HG03103 (cell line): ENCODE data around the gene CALR3.
A peak's percentile ranks its signal among the peaks of the same experiment; 100 is the strongest.
"Not testable (repeated sequence)": the region's sequence is repeated elsewhere in the genome, so short reads cannot be mapped to it uniquely, and the experiment has no call there.

Experiments used
- ATAC-seq: cut with Tn5 transposase; IDR thresholded peaks from one replicate; pipeline ENCODE4 v1.9.1; 2021; ENCODE audit warnings: low read depth; ENCODE audit not compliant: unreplicated experiment

Gene CALR3

DNA sequence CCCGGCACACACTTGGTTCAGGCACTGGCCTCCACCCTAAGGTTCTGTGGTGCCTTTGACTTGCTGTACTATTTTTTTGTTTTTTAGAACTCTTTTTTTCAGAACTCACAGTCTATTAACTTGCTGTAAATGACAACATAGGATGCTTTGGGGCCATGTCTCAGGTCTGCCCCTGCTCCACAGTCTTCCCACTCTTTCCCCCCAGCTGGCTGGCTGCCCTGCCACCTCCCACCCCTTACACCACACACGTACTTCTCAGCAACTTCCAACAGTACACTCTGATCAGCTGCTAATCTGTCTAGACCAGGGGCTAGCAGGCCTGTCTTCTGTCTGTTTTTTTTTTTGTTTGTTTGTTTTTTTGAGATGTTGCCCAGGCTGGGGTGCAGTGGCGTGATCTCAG is 8.3 kb upstream of the CALR3 start:
- ATAC-seq = no peak

DNA sequence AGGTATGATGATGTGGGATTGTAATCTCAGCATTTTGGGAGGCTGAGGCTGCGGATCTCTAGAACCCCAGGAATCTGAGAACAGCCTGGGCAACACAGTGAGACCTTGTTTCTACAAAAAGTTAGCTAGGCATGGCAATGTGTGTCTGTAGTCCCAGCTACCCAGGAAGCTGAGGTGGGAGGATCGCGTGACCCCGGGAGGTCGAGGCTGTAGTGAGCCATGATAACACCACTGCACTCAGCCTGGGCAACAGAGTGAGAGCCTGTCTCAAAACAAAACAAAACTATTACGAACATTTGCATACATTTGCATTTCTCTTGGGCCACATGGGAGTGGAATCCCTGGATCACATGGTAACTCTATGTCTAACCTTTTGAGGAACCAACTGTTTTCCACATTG is 1.9 kb upstream of the CALR3 start:
- no peak for ATAC-seq

DNA sequence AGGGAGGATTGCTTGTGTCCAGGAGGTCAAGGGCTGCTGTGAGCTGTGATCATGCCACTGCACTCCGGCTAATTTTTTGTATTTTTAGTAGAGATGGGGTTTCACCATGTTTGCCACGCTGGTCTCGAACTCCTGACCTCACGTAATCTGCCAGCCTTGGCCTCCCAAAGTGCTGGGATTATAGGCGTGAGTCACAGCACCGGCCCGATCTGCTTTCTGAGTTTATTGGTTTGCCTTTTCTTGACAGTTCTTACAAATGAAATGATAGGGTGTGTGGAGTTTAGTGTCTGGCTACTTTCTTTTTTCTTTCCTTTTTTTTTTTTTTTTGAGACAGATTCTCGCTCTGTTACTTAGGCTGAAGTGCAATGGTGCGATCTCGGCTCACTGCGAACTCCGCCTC is 1.1 kb upstream of the CALR3 start:
- no peak for ATAC-seq

DNA sequence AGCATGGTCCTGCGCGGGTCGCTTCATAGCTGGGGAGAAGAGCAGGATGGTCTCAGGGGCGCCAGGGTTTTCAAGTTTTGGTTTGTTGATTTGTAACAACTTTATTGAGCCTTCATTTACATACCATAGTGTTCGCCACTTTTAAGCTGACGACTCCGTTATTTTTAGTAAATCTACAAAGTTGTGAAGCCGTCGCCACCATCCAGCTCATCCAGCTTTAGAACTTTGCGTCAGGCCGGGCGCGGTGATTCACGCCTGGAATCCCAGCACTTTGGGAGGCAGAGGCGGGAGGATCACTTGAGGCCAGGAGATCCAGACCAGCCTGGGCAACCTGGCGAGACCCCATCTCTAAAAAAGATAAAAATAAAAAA is 631 bp upstream of the CALR3 start:
- no peak for ATAC-seq

DNA sequence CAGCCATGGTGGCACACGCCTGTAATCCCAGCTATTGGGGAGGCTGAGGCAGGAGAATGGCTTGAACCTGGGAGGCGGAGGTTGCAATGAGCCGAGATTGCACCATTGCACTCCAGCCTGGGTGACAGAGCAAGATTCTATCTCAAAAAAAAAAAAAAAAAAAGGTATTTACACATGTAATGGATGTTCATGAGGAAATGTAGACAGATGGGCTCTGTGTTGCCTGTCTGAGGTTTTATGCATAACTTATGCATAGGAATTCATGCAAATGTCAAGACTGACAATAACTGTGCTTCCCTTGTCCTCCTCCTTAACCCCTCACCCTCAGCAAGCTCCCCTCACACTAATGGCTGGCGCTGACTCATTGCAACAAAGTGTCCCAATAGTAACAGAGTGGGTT is 9.5 kb downstream of the CALR3 start:
- not testable (repeated sequence) for ATAC-seq

DNA sequence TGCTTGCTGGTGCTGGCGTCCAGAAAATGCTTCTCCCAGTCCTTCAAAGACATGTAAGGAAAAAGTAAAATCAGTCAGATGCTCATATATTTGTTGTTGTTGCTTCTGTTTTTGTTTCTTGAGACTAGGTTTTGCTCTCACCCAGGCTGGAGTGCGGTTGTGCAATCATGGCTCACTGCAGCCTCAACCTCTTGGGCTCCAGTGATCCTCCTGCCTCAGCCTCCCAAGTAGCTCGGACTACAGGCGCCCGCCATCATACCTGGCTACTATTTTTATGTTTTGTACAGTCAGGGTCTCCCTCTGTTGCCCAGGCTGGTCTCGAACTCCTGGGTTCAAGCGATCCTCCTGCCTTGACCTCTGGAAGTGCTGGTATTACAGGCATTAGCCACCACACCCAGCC is 13.2 kb downstream of the CALR3 start:
- no peak for ATAC-seq

DNA sequence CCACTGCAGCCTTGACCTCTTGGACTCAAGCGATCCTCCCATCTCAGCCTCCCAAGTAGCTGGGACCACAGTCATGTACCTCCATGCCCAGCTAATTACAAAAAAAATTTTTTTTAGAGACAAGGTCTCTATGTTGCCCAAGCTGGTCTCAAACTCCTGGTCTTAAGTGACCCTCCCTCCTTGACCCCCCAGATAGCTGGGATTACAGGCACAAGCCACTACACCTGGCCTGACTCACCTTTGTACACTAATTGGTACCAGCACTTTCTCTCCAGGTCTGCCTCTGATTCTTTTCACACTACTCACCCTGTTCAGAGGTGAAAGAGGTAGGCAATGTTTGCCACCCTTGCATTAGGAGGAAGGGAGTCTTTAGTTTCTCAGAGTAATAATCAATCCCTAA is 18.7 kb downstream of the CALR3 start:
- no peak for ATAC-seq

DNA sequence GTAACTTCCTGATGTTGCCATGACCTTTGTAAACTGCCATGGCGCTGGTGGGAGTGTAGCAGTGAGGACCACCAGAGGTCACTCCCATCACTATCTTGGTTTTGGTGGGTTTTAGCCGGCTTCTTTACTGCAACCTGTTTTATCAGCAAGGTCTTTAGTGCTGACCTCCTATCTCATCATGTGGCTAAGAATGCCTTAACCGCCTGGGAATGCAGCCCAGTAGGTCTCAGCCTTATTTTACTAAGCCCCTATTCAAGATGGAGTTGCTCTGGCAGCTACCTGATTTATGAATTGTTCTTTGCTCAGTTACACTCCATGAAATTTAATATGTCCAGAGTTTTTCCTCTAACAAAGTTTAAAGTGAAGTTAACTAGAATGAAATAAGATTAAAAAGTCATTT is 19.6 kb downstream of the CALR3 start:
- no peak for ATAC-seq

DNA sequence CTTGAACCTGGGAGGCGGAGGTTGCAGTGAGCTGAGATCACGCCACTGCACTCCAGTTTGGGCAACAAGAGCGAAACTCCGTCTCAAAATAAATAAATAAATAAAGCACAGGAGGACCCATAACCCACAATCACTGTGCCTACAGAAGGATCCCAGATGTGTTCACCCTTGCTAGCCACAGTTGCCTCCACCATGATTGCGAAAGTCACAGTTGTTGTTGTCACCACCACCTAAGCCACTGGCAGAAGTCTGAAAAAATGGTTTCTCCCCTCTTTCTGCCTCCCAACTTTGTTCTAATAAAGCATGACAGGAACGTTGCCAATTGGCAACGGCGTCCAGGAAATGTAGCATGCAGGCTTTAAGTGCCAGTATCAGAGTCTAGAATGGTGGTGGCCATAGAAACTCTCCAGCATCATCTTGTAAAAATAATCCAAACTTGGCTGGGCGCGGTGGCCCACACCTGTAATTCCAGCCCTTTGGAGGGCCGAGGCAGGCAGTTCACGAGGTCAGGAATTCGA is 22.0 kb downstream of the CALR3 start:
- no peak for ATAC-seq

DNA sequence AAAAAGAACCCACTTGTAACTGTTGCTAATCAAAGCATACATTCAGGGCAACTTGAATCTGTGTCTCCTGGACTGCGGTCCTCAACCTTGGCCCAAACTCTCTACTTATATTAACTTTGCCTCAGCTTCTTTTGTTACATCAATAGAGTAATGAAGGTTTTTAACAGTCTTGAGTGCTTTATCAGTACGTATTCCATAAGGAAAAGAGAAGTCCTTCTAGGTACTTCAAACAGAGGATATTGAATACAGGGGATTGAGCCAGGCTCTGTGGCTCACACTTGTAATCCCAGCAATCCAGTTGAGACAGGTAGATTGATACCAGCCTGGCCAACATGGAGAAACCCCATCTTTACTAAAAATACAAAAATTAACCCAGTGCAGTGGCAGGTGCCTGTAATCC is 23.0 kb downstream of the CALR3 start:
- ATAC-seq = no peak

DNA sequence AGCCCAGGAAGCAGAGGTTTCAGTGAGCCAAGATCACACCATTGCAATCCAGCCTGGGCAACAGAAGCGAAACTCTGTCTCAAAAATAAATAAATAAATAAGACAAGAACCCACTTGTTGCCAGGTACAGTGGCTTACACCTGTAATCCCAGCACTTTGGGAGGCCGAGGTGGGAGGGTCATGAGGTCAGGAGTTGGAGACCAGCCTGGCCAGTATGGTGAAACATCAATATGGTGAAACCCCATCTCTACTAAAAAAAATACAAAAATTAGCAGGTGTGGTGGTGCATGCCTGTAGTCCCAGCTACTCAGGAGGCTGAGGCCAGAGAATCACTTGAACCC is 23.4 kb downstream of the CALR3 start:
- ATAC-seq = not testable (repeated sequence)

DNA sequence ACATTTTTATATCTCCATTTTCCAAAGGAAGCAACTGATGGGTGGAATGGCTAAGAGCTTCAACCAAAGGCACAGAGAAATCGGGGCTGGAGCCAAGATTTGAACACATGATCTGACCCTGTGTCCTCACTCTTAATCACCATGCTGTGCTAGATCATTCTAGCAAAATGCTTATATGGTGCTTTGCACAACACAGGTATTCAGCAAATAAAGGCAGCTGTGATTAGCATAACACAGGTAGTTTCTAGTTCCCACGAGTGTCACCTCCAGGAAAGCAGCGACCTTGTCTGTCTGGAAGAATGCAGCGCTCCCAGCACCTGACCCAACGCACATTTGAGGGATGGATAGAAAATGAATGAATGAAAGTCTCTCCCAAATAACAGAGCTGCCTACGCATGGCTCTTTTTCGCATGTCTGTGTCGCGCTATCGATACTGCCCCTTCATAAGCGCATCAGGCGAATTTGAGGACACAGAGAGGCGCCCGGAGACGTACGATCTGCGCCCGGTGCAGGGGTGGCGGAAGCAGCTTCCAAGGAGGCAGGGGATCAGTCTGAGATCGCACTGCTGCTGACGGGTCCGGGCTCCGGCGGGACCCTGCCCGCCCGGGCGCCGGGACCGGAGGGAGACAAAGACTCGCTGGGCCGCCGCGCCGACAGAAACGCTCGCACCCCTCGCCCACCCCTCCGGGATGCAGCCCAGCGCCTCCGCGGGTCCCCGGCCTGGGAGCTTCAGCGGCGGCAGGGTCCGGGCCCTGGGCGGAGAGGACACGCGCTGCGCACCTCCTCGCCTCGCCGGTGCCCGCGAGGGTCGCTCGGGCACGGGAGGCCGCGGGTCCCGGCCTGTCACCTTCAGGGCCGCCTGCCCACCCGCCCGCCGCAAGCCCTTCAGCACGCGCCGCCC is 24.8 kb downstream of the CALR3 start:
- ATAC-seq = peak; percentile 10

DNA sequence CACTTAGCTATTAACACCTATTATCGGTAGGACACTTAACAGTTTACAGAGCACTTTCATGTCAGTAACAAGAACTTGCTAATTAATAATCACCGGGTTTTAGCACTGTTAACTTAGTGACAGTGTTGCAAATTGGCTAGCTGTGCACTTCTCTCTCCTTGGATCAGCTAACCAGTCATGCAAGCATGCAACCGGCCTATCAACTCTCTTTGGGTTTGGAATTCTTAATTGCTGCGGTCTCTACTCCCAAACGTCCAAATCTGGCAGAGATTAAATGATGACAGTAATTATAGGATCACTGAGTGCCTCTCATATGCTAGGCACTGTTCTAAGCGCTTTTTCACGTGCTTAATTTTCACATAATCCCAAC is 25.4 kb downstream of the CALR3 start:
- no peak for ATAC-seq

DNA sequence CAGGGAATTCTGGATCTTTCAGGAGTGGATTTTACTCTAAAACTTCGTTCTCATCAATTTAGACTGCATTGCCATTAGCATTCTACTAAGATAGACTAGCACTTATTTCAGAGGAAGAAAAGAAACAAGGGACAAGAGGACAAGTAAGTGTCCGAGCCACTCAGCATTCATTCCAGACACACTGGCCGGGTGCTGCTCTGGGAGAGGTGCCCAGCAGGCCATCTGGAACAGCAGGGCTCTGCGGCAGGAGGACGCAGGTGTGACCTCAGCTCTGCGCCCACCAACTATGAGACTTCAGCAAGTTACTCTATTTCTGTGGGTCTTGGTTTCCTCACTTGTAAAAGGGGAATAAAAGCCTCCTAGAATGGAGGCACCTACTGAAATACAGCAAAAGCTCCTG is 28.4 kb downstream of the CALR3 start:
- ATAC-seq = no peak

DNA sequence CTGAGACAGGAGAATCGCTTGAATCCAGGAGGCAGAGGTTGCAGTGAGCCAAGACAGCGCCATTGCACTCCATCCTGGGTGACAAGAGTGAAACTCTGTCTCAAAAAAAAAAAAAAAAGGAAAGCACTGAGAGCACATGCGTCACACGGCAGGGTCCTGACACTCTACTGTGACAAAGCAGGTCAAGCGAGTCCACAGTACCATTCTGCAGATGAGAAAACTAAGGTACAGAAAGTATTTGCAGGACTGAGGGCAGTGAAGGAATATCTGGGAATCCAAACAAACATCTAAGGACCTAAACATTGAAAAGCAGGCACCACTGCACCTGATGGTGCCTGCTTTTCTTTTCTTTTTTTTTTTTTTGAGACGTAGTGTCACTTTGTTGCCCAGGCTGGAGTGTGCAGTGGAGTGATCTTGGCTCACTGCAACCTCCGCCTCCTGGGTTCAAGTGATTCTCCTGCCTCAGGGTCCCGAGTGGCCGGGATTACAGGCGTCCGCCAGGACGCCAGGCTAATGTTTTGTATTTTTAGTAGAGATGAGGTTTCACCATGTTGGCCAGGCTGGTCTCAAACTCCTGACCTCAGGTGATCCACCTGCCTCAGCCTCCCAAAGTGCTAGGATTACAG is 29.1 kb downstream of the CALR3 start:
- not testable (repeated sequence) for ATAC-seq

DNA sequence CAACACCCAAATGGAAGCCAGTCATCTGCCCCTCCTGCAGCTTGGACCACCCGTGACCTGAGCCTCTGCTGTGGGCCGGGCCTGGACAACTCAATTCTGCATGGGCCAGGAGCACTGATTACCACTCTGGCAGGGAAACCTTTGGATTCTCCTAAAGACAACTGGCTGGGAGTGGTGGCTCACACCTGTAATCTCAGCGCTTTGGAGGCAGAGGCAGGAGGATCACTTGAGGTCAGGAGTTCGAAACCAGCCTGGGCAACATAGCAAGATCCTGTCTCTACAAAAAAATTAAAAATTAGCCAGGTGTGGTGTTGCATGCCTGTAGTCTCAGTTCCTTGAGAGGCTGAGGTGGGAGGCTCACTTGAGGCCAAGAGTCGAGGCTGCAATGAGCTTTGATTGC is 30.7 kb downstream of the CALR3 start:
- no peak for ATAC-seq

DNA sequence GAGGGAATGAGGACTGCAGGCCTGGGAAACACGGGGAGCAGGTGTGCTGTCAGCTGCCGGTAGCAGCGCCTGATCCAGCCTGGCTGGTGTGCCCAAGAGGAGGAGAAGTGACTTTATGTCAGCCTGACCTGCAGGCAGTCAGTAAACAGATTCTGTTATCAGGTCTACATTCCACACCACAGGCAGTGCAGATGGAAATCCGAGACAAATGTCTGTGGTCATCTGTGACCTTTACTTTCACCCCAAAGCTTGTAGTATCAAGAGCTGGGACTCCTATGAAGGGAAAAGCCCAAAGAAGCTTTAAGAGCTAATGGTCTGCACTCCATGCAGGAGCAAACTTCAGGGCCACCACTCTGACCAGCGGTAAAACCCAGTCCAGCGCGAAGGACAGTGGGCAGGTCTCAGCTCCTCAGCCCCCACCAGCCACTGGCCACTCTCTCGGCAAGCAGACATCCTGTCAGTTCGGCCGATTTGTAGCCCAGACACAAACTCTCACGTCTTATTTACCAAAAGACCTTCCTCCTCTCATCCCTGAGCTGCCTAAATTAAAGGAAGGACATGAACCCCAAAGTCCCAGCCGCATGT is 31.9 kb downstream of the CALR3 start:
- no peak for ATAC-seq

DNA sequence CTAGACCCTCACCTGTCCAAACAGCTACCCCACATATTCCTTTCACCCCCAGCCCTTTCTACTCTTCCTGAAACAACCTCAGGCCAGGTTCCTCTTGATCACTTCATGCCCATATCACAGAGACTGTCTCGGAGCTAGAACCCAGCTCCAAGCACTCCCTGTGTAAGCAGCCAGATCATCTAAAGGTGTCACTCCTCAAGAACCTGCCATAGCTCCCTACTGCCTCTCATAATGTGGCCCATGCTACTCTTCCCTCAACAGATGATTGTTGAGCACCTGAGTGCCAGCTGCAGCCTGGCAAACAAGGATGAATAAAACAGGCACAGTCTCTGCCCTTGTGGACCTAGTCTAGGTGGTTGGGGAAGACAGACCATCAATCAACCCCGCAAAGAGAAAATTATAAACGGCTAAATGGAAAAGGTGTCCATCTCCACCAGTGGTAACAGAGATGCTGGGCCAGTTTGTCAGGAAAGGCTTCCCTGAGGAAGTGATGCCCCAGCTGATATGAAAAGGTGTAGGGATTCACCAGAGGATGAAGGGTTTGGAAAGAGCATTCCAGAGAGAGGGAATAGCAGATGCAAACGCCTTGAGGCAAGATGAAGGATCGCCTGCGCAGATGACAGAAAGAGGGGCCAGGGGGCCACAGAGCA is 32.5 kb downstream of the CALR3 start:
- ATAC-seq = no peak

DNA sequence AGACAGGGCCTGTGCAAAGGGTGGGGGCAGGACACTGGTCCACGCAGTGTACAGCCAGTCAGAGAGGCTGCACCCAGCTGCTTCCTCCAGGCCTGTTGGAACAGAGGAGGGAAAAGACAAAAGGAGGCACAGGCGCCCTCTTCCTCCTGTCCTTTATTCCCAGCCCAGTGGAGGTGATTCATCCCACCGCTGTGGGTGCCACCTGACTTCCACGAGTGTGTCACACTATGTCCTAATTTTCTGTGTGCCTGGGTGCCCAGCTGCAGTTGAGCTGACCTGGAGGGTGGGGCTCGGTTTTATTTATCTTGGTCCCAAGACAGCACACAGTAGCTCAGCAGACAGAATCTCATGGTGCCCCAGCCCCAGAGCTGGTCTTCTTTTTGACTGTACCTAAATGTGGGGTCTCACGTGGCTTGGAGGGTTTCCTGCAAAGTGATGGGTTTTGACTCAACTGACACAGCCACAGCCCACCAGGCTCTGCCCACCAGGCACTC is 33.2 kb downstream of the CALR3 start:
- ATAC-seq = no peak

DNA sequence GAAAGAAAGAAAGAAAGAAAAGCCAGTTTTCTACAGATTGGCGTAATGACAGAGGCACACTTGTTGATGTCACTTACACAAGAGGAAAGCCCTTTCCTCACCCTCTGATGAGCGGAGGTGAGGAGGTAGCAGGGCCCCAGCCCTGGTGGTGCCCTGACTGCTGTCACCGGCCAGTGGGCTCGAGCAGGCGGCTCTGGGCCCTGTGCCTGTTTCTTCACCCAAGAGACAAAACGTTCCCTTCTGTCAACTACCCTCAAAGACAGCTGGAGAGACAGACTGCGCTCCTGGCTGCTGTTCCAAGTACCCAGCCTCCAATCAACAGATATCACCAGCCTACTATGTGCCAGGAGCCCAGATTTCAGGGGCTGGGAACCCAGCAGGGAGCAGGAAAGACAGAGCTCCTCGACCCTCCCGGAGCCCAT is 34.3 kb downstream of the CALR3 start:
- no peak for ATAC-seq

DNA sequence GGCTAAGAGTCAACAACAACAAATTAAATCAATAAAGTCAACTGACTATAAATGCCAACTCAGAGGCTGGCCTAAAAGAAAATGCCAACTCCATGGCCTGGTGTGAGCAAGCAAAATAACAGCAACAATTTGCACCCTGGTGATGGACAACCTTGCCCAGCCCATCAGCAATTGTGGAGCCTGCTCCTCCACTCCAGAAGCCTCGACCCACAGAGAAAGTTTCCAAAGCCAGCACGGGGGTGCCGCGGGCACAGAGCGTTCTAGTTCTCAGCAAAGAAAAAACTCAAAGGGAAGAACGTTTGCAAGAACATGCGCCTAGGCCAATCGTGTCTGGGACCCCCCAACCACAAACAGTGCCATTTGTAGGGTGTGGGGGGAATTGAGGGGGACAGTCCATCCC is 35.5 kb downstream of the CALR3 start:
- ATAC-seq = no peak
